ENCODE measurements around the gene OTUD4.

Gene OTUD4

GRCh38 chr4:145154573-145154972 lies 25.8 kb downstream of the OTUD4 start:
- ChIA-PET CTCF (interaction anchor here (0.6 to 1.1 kb wide), 2 partner anchors 79 to 453 kb away, joined by 3 read pairs; no protein-coding TSS in a partner anchor), POLR2A (interaction anchor here (0.5 to 0.6 kb wide), 2 partner anchors 34 to 259 kb away, joined by 3 read pairs; no protein-coding TSS in a partner anchor)
- Histone ChIP-seq H3K4me1 (ENCODE audit: control insufficient read depth, insufficient read depth, low read length) (no peaks in the 10 kb centered on the region), H3K36me3 (ENCODE audit: control insufficient read depth in 2 of 2, insufficient read depth in 1 of 2, low read length in 2 of 2) (peaks cover 17 to 78% of the 10 kb centered on the region in 2 experiments), H3K4me3 (ENCODE audit: low read depth, low read length) (no peak overlapping the region), H3K27ac (ENCODE audit: extremely low read depth, low read depth, low read length) (no peak overlapping the region), H3K9me3 (ENCODE audit: control insufficient read depth, insufficient read depth, low read depth, low read length) (no peaks in the 10 kb centered on the region)
- TF ChIP-seq ZNF548 (tag by site-specific recombination; IDR thresholded peaks at IDR 0.05) (no peak), ZNF654 (tag by site-specific recombination; IDR thresholded peaks at IDR 0.05; ENCODE audit: low read depth) (peak; percentile 36)

DNA sequence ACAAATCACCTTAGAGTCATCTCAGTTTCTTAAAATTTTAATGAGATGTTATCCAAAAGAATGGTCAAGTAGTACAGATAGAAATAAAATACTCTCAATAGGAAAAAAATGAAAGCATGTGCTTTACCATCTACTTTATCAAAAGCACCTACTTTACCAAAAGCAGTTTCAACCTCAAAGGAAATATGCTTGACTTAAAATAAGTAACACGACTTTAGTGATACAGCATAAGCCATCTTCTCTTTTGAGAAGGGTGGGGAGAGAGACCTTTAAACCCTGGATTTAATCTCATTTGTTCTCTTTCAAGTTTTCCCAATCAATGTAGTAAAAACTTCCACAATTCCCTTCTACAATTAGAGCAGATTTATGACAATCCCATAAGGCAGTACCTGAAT lies 26.5 kb downstream of the OTUD4 start:
- Histone ChIP-seq H3K4me3 (ENCODE audit: low read depth, low read length) (no peak overlapping the region), H3K4me1 (ENCODE audit: control insufficient read depth, insufficient read depth, low read length) (no peaks in the 10 kb centered on the region), H3K27ac (ENCODE audit: extremely low read depth, low read depth, low read length) (no peak overlapping the region), H3K36me3 (ENCODE audit: control insufficient read depth in 2 of 2, insufficient read depth in 1 of 2, low read length in 2 of 2) (peaks cover 17 to 78% of the 10 kb centered on the region in 2 experiments), H3K9me3 (ENCODE audit: control insufficient read depth, insufficient read depth, low read depth, low read length) (no peaks in the 10 kb centered on the region)
- ChIA-PET CTCF (no interaction called here), POLR2A (interaction anchor here (0.6 kb wide), 1 partner anchor 258 kb away, joined by 3 read pairs; no protein-coding TSS in a partner anchor)
- TF ChIP-seq ZNF704 (tag by site-specific recombination; IDR thresholded peaks at IDR 0.05): no peak
- TF ChIP-seq ZFP41 (tag by site-specific recombination; IDR thresholded peaks at IDR 0.05; ENCODE audit: borderline replicate concordance): no peak
- no peak for TF ChIP-seq ZBTB8A (tag by site-specific recombination; IDR thresholded peaks at IDR 0.05)
- TF ChIP-seq ZBTB48 (tag by site-specific recombination; IDR thresholded peaks at IDR 0.05): no peak
- TF ChIP-seq ZNF19 (tag by site-specific recombination; IDR thresholded peaks at IDR 0.05; ENCODE audit: low read depth): no peak
- TF ChIP-seq ZBTB17 (tag by site-specific recombination; IDR thresholded peaks at IDR 0.05): no peak
- no peak for TF ChIP-seq MZF1 (tag by site-specific recombination; IDR thresholded peaks at IDR 0.05; ENCODE audit: borderline replicate concordance)

GRCh38 chr4:145153181-145153903 lies 27.0 kb downstream of the OTUD4 start:
- H3K27ac ChIP-seq (ENCODE audit: extremely low read depth, low read depth, low read length): no peak overlapping the region
- no peaks in the 10 kb centered on the region for H3K9me3 ChIP-seq (ENCODE audit: control insufficient read depth, insufficient read depth, low read depth, low read length)
- no peaks in the 10 kb centered on the region for H3K4me1 ChIP-seq (ENCODE audit: control insufficient read depth, insufficient read depth, low read length)
- TF ChIP-seq SALL2 (tag by site-specific recombination; IDR thresholded peaks at IDR 0.05; ENCODE audit: borderline replicate concordance) (no peak), ZNF148 (tag by site-specific recombination; IDR thresholded peaks at IDR 0.05; ENCODE audit: borderline replicate concordance) (no peak), ZNF214 (tag by site-specific recombination; IDR thresholded peaks at IDR 0.05; ENCODE audit: borderline replicate concordance) (no peak), ZNF48 (tag by site-specific recombination; IDR thresholded peaks at IDR 0.05) (no peak), ZNF221 (tag by site-specific recombination; IDR thresholded peaks at IDR 0.05; ENCODE audit: borderline replicate concordance) (no peak), ZSCAN23 (tag by site-specific recombination; IDR thresholded peaks at IDR 0.05) (no peak), ZNF175 (tag by site-specific recombination; IDR thresholded peaks at IDR 0.05) (no peak)
- ChIA-PET CTCF (interaction anchor here (0.7 to 0.8 kb wide), 2 partner anchors 464 to 699 kb away, joined by 4 to 6 read pairs; no protein-coding TSS in a partner anchor), POLR2A (no interaction called here)
- H3K36me3 ChIP-seq (ENCODE audit: control insufficient read depth in 2 of 2, insufficient read depth in 1 of 2, low read length in 2 of 2): peaks cover 17 to 78% of the 10 kb centered on the region in 2 experiments
- no peak overlapping the region for H3K4me3 ChIP-seq (ENCODE audit: low read depth, low read length)
